Measurements from ENCODE around the gene LDHB.
"Not testable (repeated sequence)": the region's sequence is repeated elsewhere in the genome, so short reads cannot be mapped to it uniquely, and the experiment has no call there.

The LDHB gene

GRCh38 chr12:21662122-21662792, 4.6 kb upstream of the LDHB start:
- no peak for DNase-seq (ENCODE audit: insufficient read length, low spot score)
- no peak for FAIRE-seq

GRCh38 chr12:21661396-21662093, 3.9 kb upstream of the LDHB start:
- not testable (repeated sequence) for DNase-seq (ENCODE audit: insufficient read length, low spot score); FAIRE-seq

- FAIRE-seq (no peak), DNase-seq (ENCODE audit: insufficient read length, low spot score) (no peak)
Observed at GRCh38 chr12:21659383-21659782, 1.7 kb upstream of the LDHB start.

GRCh38 chr12:21656905-21657325, 727 bp downstream of the LDHB start:
- DNase-seq (ENCODE audit: insufficient read length, low spot score) (no peak), FAIRE-seq (no peak)

- FAIRE-seq (no peak), DNase-seq (ENCODE audit: insufficient read length, low spot score) (no peak)
Observed at GRCh38 chr12:21655591-21655990, 2.1 kb downstream of the LDHB start.

GRCh38 chr12:21651821-21652220, 5.8 kb downstream of the LDHB start:
- no peak for FAIRE-seq
- DNase-seq (ENCODE audit: insufficient read length, low spot score), result no peak

GRCh38 chr12:21650997-21651396, 6.6 kb downstream of the LDHB start:
- FAIRE-seq (no peak), DNase-seq (ENCODE audit: insufficient read length, low spot score) (no peak)

- FAIRE-seq (no peak), DNase-seq (ENCODE audit: insufficient read length, low spot score) (no peak)
Observed at GRCh38 chr12:21649034-21649433, 8.6 kb downstream of the LDHB start.

- DNase-seq (ENCODE audit: insufficient read length, low spot score) (no peak), FAIRE-seq (no peak)
Observed at GRCh38 chr12:21648378-21648777, 9.3 kb downstream of the LDHB start.

GRCh38 chr12:21647179-21647578, 10.5 kb downstream of the LDHB start:
- FAIRE-seq, result no peak
- DNase-seq (ENCODE audit: insufficient read length, low spot score), result no peak

- not testable (repeated sequence) for FAIRE-seq; DNase-seq (ENCODE audit: insufficient read length, low spot score)
Observed at GRCh38 chr12:21645041-21645500, 12.6 kb downstream of the LDHB start.

GRCh38 chr12:21644516-21644915, 13.1 kb downstream of the LDHB start:
- no peak for DNase-seq (ENCODE audit: insufficient read length, low spot score)
- no peak for FAIRE-seq

GRCh38 chr12:21643758-21644157, 13.9 kb downstream of the LDHB start:
- FAIRE-seq, result no peak
- DNase-seq (ENCODE audit: insufficient read length, low spot score), result no peak

GRCh38 chr12:21642707-21643389, 14.8 kb downstream of the LDHB start:
- DNase-seq (ENCODE audit: insufficient read length, low spot score) (no peak), FAIRE-seq (no peak)

GRCh38 chr12:21638054-21638891, 19.4 kb downstream of the LDHB start:
- DNase-seq (ENCODE audit: insufficient read length, low spot score) (no peak), FAIRE-seq (no peak)

GRCh38 chr12:21634245-21634644, 23.4 kb downstream of the LDHB start:
- no peak for FAIRE-seq
- DNase-seq (ENCODE audit: insufficient read length, low spot score), result no peak

- DNase-seq (ENCODE audit: insufficient read length, low spot score), result no peak
- no peak for FAIRE-seq
Observed at GRCh38 chr12:21631367-21631766, 26.3 kb downstream of the LDHB start.

GRCh38 chr12:21627924-21628323, 29.7 kb downstream of the LDHB start:
- no peak for DNase-seq (ENCODE audit: insufficient read length, low spot score)
- no peak for FAIRE-seq

- FAIRE-seq, result no peak
- no peak for DNase-seq (ENCODE audit: insufficient read length, low spot score)
Observed at GRCh38 chr12:21618566-21618965, 39.1 kb downstream of the LDHB start.

GRCh38 chr12:21617030-21617429, 40.6 kb downstream of the LDHB start:
- DNase-seq (ENCODE audit: insufficient read length, low spot score) (no peak), FAIRE-seq (no peak)

GRCh38 chr12:21615431-21615830, 42.2 kb downstream of the LDHB start:
- no peak for FAIRE-seq
- no peak for DNase-seq (ENCODE audit: insufficient read length, low spot score)

Data from HTR-8/SVneo (cell line).